Measurements from ENCODE around the gene TRAF3IP1.
"Not testable (repeated sequence)": the region's sequence is repeated elsewhere in the genome, so short reads cannot be mapped to it uniquely, and the experiment has no call there.

Gene TRAF3IP1

GRCh38 chr2:238288650-238289573 is 31.4 kb upstream of the TRAF3IP1 start:
- DNase-seq: peak; percentile 99

DNA sequence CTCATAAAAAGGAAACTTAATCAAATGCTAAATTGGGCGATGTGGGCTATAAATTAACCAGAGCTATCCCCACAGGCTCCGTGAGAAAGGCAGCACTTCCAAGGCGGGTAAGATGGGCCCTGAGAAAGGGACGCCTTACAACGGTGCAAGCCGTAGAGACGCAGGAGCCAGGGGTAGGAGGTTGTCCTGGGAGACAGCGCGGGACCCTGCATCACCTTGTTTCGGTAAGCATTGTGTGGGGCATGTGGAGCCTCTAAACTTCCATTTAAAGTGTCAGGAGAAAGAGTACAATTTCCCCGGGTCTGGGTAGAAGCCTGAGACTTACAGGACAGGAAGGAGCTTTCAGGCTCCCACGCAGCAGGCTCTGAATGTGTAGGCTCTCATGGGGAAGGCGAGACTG is 30.7 kb upstream of the TRAF3IP1 start:
- DNase-seq: no peak

GRCh38 chr2:238290091-238290509 is 30.2 kb upstream of the TRAF3IP1 start:
- DNase-seq: no peak

DNA sequence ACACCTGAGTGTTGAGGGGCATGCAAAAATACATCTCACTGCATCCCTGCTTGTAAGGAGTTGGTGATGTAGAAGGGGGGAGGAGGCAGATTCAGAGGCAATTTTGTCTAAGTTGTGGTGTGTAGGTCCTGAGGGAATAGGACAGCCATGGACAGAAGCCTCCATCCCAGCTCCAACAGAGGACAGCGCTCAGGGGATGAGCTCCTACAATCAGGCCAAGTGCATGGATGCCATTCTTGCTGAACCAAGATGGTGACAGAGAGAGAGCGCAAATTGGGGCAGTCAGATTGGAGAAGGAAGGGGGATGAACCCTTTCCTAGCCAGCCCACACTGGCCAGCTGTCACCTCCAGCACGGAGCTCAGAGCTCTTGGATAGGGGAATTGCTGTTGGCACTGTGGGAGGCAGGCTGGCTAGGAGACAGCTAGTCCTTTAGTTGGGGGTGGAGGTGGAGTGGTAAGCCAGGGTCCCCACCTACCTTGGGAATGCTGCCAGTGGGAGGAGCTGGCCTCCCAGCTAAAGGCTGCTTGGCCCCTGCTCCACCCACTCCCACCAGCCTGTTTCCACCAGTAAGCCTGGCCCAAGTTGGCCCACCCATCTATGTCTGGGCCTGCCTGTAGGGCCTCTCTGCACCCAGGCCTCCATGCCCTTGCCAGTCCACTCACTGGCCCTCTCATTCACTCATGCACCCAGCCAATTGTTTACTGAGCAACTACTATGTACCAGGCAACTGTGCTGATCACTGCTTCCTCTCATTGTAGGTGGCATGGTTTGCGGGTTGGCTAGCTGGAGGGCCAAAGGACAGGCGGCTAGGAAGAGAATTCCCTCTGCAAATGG is 29.4 kb upstream of the TRAF3IP1 start:
- DNase-seq: no peak

DNA sequence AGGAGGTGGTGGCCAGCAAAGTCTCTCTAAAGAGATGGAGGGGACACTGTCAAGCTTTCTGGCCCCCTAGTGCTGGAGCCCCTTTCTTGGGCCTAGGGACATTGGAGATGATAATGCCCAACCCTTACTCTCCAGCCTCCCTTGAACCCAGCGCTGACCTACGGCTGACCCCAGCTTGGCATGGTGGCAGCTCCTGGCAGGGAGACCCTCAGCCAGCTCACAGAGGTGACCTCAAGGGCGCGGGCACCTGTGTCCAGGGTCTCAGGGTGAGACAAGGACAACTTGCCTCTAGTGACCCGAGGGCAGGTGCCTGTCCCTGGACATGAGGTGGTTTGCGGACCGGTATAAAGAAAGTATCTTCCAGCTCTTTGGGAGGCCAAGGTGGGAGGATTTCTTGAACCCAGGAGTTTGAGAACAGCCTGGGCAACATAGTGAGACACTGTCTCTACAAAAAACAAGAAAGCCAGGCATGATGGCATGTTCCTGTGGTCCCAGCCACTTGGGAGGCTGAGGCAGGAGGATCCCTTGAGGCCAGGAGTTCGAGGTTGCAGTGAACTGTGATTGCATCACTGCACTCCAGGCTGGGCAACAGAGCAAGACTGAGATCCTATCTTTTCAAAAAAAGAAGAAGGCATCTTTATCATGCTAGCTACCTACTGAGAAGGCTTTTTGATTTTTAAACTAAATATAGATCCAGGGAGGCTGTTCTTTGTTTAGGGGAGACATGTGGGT is 28.6 kb upstream of the TRAF3IP1 start:
- no peak for DNase-seq

- DNase-seq: no peak
Measured at GRCh38 chr2:238294046-238294392, 26.3 kb upstream of the TRAF3IP1 start.

DNA sequence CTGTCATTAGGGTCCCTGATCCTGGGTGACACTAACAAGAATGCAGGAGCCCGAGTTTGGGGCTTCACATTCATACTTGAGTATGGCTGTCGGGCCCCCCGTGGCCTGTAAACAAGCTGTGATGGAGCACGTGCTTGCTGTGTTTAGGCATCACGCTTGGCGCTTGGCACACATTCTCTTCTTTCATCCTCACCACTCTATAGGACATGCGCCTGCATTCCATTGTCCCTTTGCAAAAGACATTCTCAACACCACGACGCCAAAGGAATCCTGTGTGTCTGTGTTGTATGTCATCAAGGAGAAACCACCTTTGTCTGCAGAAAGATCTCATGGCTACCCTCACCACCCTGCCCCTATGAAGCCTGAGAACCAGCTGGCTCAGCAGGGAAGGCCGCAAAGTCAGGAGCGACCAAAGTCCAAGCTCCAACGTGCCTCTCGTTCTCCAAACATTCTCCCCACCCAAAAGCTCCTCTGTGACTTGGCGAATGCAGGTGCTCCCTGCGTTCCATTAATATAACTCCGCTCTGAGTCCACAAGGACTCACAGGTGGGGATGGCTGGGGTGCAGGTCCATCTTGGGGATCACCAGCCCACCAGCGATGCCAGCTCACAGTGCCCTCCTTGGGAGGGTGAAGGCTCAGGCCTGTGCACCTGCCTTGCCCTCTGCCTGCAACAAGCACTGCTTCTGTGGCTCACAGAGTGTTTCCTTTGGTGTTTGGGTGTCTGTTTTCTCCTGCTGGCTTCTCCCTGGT is 25.8 kb upstream of the TRAF3IP1 start:
- no peak for DNase-seq

- DNase-seq: no peak
Measured at GRCh38 chr2:238295144-238296112, 24.9 kb upstream of the TRAF3IP1 start.

DNA sequence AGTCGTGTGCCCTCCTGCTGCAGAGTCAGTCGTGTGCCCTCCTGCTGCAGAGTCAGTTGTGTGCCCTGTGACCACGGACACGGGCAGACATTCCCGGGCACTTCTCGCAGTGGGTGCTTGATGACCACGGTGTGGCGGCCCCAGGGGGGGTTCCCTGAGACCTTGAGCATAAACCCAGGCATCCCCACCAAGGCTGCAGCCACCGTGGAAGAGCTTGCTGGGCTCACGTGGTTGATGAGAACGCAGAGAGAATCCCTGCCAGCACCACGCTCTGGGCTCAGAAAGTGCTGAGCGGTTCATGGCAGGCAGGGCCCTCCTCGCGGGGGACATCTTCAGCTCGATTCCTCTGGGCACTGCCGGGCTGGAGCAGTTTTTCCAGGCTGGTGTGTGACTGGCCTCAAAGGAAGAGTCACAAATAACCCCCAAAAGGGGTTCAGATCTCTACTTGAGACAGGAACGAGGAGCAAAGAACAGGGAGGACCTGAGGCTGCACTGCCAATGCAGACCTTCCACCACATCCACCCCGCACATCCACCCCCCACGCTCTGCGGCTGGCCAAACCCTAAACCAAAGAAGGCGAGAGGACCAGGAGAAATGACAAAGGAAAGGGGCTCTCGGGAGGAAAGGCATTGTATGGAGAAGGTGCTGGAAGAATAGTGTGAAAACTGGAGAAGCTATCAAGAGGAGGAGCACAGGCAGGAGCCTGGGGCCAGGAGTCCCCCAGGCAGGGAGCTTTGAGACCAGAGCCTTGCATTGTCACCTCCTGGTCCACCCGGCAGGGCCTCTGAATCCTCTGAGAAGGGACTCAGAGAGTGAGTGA is 23.5 kb upstream of the TRAF3IP1 start:
- DNase-seq: no peak

DNA sequence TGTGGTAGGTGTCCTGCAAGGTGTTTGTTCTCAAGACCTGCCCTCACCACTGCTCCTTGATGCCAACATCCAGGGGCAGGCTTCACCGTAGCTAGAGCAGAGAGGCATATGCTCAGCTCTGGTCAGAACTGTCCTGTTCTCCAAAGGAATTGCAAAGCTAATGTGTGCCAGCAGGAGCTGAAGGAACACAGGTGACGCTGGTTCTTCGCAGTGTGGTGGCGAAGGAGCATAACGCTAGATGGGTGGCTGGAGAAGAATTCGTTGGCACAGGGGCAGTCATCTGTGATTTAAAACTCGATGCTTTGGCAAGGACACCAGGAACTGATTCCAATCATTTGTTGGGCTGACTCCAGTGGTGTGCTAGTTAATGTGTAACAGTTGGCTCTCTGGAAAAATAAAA is 20.5 kb upstream of the TRAF3IP1 start:
- no peak for DNase-seq

- no peak for DNase-seq
Measured at GRCh38 chr2:238302087-238302486, 18.2 kb upstream of the TRAF3IP1 start.

GRCh38 chr2:238302751-238303150 is 17.6 kb upstream of the TRAF3IP1 start:
- no peak for DNase-seq

DNA sequence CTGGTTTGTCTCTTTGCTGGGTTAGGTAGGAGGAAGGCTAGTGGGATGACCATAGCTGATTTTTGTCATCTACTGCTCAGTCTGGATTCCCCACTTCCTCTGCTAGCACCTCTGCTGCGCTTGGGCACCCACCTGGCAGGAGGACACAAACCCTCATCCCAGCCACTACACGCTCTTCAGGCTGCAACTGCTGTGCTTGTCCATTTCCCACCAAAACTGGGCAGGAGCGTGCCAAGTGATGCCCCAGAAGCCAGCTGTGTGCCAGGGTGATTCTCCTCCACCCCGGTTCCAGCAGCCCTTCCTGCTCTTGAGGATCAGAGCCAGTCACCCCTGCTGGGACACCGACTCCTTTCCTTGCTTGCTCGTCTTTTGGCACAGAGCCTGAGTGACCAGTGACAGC is 16.2 kb upstream of the TRAF3IP1 start:
- no peak for DNase-seq

DNA sequence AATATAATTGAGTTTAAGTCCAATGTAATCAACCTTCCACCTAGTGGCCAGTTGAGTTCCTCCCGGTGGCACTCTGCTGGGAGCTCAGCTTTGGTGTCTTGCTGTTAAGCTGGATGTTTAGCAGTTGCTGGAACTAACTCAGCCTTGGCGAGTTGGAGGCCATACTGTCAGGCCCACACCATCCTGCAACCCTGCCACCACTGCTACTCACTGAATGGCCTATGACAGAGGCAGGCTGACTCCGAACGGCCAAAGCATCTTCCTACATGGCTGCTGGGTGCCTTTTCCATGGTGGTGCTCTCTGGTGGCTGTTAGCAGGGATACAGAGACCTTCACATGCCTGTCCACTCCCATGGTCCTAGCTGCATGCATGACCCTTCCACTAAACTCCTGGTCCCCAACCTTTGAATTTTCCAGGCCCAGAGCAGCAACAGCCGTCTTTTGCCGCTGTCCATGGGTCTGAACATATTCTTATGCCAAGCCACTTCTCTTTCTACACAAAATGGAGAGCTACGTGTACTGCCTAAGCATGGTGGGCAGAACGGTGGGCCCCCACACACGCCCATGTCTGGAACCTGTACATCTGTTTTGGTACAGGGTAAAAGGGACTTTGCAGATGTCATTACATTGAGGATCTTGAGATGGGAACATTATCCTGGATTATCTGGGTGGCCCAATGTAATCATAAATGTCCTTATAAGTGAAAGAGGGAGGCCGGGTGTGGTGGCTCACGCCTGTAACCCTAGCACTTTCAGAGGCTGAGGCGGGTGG is 15.0 kb upstream of the TRAF3IP1 start:
- DNase-seq: no peak

- no peak for DNase-seq
Measured at GRCh38 chr2:238305965-238306671, 14.2 kb upstream of the TRAF3IP1 start.

- DNase-seq: no peak
Measured at GRCh38 chr2:238306672-238306998, 13.7 kb upstream of the TRAF3IP1 start.

GRCh38 chr2:238308177-238308576 is 12.1 kb upstream of the TRAF3IP1 start:
- DNase-seq: no peak

GRCh38 chr2:238310721-238311120 is 9.6 kb upstream of the TRAF3IP1 start:
- DNase-seq: not testable (repeated sequence)
